H54 (cell line): ENCODE results near the gene SMTNL2.
"Not testable (repeated sequence)": the region's sequence is repeated elsewhere in the genome, so short reads cannot be mapped to it uniquely, and the experiment has no call there.

ENCODE experiments used
- DNase-seq: peaks from one replicate; pipeline ENCODE4 v3.0.0; 2011; ENCODE audit warnings: low spot score, mixed read lengths; ENCODE audit not compliant: insufficient read length
- FAIRE-seq: peaks from 3 replicates; lab custom pipeline; 2011; peaks lifted over from hg19 to GRCh38; lab: Jason Lieb, UNC
- POLR2A ChIP-seq: IDR thresholded peaks from 2 replicates; pipeline ENCODE4 v1.6.1; 2011; ENCODE audit warnings: low read depth, mild to moderate bottlenecking, low read length

The SMTNL2 gene

GRCh38 chr17:4579678-4580077 is 4.7 kb upstream of the SMTNL2 start:
- DNase-seq, result no peak
- no peak for FAIRE-seq
- no peak for TF ChIP-seq POLR2A

GRCh38 chr17:4580291-4580690 is 4.0 kb upstream of the SMTNL2 start:
- no peak for DNase-seq
- FAIRE-seq, result no peak
- no peak for TF ChIP-seq POLR2A

- DNase-seq (no peak), FAIRE-seq (no peak)
- TF ChIP-seq POLR2A, result no peak
Measured at GRCh38 chr17:4582101-4582501, 2.2 kb upstream of the SMTNL2 start.

- FAIRE-seq, result no peak
Measured at GRCh38 chr17:4582691-4583090, 1.6 kb upstream of the SMTNL2 start.

GRCh38 chr17:4583206-4583605 is 1.1 kb upstream of the SMTNL2 start:
- DNase-seq, result no peak
- no peak for FAIRE-seq
- TF ChIP-seq POLR2A, result no peak

More at GRCh38 chr17:4582691-4583090, 1.6 kb upstream of the SMTNL2 start:
- no peak for TF ChIP-seq POLR2A
- DNase-seq, result no peak

GRCh38 chr17:4583782-4584100 is 588 bp upstream of the SMTNL2 start:
- TF ChIP-seq POLR2A, result no peak
- FAIRE-seq (no peak), DNase-seq (no peak)

GRCh38 chr17:4584917-4585637 is 748 bp downstream of the SMTNL2 start:
- DNase-seq (no peak), FAIRE-seq (no peak)
- no peak for TF ChIP-seq POLR2A

GRCh38 chr17:4585638-4585994 is 1.3 kb downstream of the SMTNL2 start:
- FAIRE-seq, result no peak
- no peak for DNase-seq
- no peak for TF ChIP-seq POLR2A

GRCh38 chr17:4586043-4586442 is 1.7 kb downstream of the SMTNL2 start:
- no peak for FAIRE-seq
- no peak for TF ChIP-seq POLR2A
- DNase-seq, result no peak

- no peak for TF ChIP-seq POLR2A
- DNase-seq, result no peak
- no peak for FAIRE-seq
Measured at GRCh38 chr17:4587195-4587594, 2.9 kb downstream of the SMTNL2 start.

GRCh38 chr17:4587803-4588202 is 3.5 kb downstream of the SMTNL2 start:
- no peak for TF ChIP-seq POLR2A
- DNase-seq, result no peak
- FAIRE-seq, result no peak

- DNase-seq (no peak), FAIRE-seq (no peak)
- TF ChIP-seq POLR2A, result no peak
Measured at GRCh38 chr17:4588391-4588790, 4.1 kb downstream of the SMTNL2 start.

GRCh38 chr17:4588898-4589625 is 4.7 kb downstream of the SMTNL2 start:
- FAIRE-seq, result no peak
- DNase-seq, result no peak
- no peak for TF ChIP-seq POLR2A

- not testable (repeated sequence) for DNase-seq, FAIRE-seq
Measured at GRCh38 chr17:4590042-4590441, 5.7 kb downstream of the SMTNL2 start.

GRCh38 chr17:4590981-4591453 is 6.7 kb downstream of the SMTNL2 start:
- FAIRE-seq (no peak), DNase-seq (no peak)
- TF ChIP-seq POLR2A, result no peak
